ENCODE data around the gene P2RX7.
"Not testable (repeated sequence)": the region's sequence is repeated elsewhere in the genome, so short reads cannot be mapped to it uniquely, and the experiment has no call there.

The P2RX7 gene

GRCh38 chr12:121130866-121131373 lies 1.8 kb upstream of the P2RX7 start:
- no peak for DNase-seq (ENCODE audit: low read depth)
- no peak overlapping the region for H3K4me3 ChIP-seq (ENCODE audit: low read depth, low read length)

GRCh38 chr12:121131941-121132341 lies 735 bp upstream of the P2RX7 start:
- no peak for DNase-seq (ENCODE audit: low read depth)
- no peak overlapping the region for H3K4me3 ChIP-seq (ENCODE audit: low read depth, low read length)

GRCh38 chr12:121133838-121134237 lies 1.2 kb downstream of the P2RX7 start:
- no peak overlapping the region for H3K4me3 ChIP-seq (ENCODE audit: low read depth, low read length)
- no peak for DNase-seq (ENCODE audit: low read depth)

GRCh38 chr12:121135320-121135719 lies 2.6 kb downstream of the P2RX7 start:
- no peak for DNase-seq (ENCODE audit: low read depth)
- no peak overlapping the region for H3K4me3 ChIP-seq (ENCODE audit: low read depth, low read length)

GRCh38 chr12:121137512-121137911 lies 4.8 kb downstream of the P2RX7 start:
- no peak overlapping the region for H3K4me3 ChIP-seq (ENCODE audit: low read depth, low read length)
- no peak for DNase-seq (ENCODE audit: low read depth)

GRCh38 chr12:121138284-121138683 lies 5.6 kb downstream of the P2RX7 start:
- H3K4me3 ChIP-seq (ENCODE audit: low read depth, low read length), result no peak overlapping the region
- no peak for DNase-seq (ENCODE audit: low read depth)

- H3K4me3 ChIP-seq (ENCODE audit: low read depth, low read length), result no peak overlapping the region
- no peak for DNase-seq (ENCODE audit: low read depth)
These were observed 6.6 kb downstream of the P2RX7 start for GRCh38 chr12:121139286-121139685.

GRCh38 chr12:121142171-121142950 lies 9.7 kb downstream of the P2RX7 start:
- no peak overlapping the region for H3K4me3 ChIP-seq (ENCODE audit: low read depth, low read length)
- no peak for DNase-seq (ENCODE audit: low read depth)

GRCh38 chr12:121144416-121144914 lies 11.8 kb downstream of the P2RX7 start:
- DNase-seq (ENCODE audit: low read depth), result peak; percentile 18
- H3K4me3 ChIP-seq (ENCODE audit: low read depth, low read length), result no peak overlapping the region

GRCh38 chr12:121145221-121145620 lies 12.5 kb downstream of the P2RX7 start:
- H3K4me3 ChIP-seq (ENCODE audit: low read depth, low read length), result no peak overlapping the region
- DNase-seq (ENCODE audit: low read depth), result no peak

- DNase-seq (ENCODE audit: low read depth); H3K4me3 ChIP-seq (ENCODE audit: low read depth, low read length): not testable (repeated sequence)
These were observed 16.6 kb downstream of the P2RX7 start for GRCh38 chr12:121149289-121149688.

GRCh38 chr12:121154793-121155375 lies 22.2 kb downstream of the P2RX7 start:
- no peak for DNase-seq (ENCODE audit: low read depth)

GRCh38 chr12:121156365-121156764 lies 23.7 kb downstream of the P2RX7 start:
- DNase-seq (ENCODE audit: low read depth), result no peak
- H3K4me3 ChIP-seq (ENCODE audit: low read depth, low read length), result no peak overlapping the region

More at GRCh38 chr12:121154793-121155375, 22.2 kb downstream of the P2RX7 start:
- no peak overlapping the region for H3K4me3 ChIP-seq (ENCODE audit: low read depth, low read length)

- no peak for DNase-seq (ENCODE audit: low read depth)
- no peak overlapping the region for H3K4me3 ChIP-seq (ENCODE audit: low read depth, low read length)
These were observed 25.4 kb downstream of the P2RX7 start for GRCh38 chr12:121158085-121158484.

- not testable (repeated sequence) for H3K4me3 ChIP-seq (ENCODE audit: low read depth, low read length); DNase-seq (ENCODE audit: low read depth)
These were observed 26.2 kb downstream of the P2RX7 start for GRCh38 chr12:121158728-121159351.

- H3K4me3 ChIP-seq (ENCODE audit: low read depth, low read length), result no peak overlapping the region
- no peak for DNase-seq (ENCODE audit: low read depth)
These were observed 27.0 kb downstream of the P2RX7 start for GRCh38 chr12:121159467-121160307.

- no peak for DNase-seq (ENCODE audit: low read depth)
- no peak overlapping the region for H3K4me3 ChIP-seq (ENCODE audit: low read depth, low read length)
These were observed 29.7 kb downstream of the P2RX7 start for GRCh38 chr12:121162384-121162783.

GRCh38 chr12:121162985-121163384 lies 30.3 kb downstream of the P2RX7 start:
- no peak for DNase-seq (ENCODE audit: low read depth)
- H3K4me3 ChIP-seq (ENCODE audit: low read depth, low read length), result no peak overlapping the region

- not testable (repeated sequence) for DNase-seq (ENCODE audit: low read depth)
These were observed 32.2 kb downstream of the P2RX7 start for GRCh38 chr12:121164839-121165238.

More at GRCh38 chr12:121164839-121165238, 32.2 kb downstream of the P2RX7 start:
- H3K4me3 ChIP-seq (ENCODE audit: low read depth, low read length), result not testable (repeated sequence)

Measured in skeletal muscle cell (primary cell).